ENCODE data around the gene TRIM40. TPM values are rescaled to one million over a fixed set of nuclear protein-coding genes. Genes with fewer than 3 reads are reported as not detected.

TRIM40 gene
- total and polyA plus RNA-seq, 2 of the 13 experiments (the other 11 are each of a cell fraction or from before 2014, with no cell fraction given): 0.58 TPM; not detected in 1

DNA sequence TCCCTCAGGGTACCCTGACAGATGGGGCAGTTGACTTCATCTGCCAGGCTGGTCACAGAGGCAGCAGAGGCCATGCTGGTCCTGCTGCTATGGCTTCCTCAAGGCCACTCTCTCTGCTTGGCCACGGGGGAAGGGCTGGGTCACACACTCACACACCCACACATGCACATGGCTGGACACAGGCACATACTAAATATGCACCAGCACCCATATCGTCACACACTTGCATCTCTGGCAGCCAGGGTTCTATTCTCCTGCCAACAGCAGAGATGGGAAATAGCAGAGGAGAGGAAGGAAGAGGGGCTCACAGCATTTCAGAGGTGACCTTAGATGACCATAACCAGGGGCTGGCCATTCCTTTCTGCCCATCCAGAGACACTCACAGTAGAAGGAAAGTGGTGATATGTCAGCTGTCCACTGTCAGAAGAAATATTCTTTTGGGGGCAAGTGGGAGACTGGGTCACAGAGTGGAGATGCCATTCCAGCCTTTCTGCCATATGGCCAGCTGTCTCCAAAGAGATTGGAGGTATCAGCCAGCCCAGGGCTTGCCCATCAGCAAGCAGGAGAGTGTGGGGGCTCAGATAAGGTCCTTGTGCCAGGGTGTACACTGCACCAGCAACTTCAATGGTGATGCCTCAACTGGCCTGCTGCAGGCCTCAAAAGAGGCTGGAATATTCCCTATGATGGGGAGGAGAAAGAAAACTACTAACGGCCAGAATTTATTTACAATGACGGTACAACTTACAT is 25.0 kb downstream of the TRIM40 start, which contains the start of gene TRIM10 (continued):
- TF ChIP-seq, protein P1, sequence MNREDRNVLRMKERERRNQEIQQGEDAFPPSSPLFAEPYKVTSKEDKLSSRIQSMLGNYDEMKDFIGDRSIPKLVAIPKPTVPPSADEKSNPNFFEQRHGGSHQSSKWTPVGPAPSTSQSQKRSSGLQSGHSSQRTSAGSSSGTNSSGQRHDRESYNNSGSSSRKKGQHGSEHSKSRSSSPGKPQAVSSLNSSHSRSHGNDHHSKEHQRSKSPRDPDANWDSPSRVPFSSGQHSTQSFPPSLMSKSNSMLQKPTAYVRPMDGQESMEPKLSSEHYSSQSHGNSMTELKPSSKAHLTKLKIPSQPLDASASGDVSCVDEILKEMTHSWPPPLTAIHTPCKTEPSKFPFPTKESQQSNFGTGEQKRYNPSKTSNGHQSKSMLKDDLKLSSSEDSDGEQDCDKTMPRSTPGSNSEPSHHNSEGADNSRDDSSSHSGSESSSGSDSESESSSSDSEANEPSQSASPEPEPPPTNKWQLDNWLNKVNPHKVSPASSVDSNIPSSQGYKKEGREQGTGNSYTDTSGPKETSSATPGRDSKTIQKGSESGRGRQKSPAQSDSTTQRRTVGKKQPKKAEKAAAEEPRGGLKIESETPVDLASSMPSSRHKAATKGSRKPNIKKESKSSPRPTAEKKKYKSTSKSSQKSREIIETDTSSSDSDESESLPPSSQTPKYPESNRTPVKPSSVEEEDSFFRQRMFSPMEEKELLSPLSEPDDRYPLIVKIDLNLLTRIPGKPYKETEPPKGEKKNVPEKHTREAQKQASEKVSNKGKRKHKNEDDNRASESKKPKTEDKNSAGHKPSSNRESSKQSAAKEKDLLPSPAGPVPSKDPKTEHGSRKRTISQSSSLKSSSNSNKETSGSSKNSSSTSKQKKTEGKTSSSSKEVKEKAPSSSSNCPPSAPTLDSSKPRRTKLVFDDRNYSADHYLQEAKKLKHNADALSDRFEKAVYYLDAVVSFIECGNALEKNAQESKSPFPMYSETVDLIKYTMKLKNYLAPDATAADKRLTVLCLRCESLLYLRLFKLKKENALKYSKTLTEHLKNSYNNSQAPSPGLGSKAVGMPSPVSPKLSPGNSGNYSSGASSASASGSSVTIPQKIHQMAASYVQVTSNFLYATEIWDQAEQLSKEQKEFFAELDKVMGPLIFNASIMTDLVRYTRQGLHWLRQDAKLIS (CRISPR knock-in tag; IDR thresholded peaks at IDR 0.05): no peak
- no peak for TF ChIP-seq KLF16 (CRISPR knock-in tag; IDR thresholded peaks at IDR 0.05)
- no peak for TF ChIP-seq NPAS2 (CRISPR knock-in tag; IDR thresholded peaks at IDR 0.05; ENCODE audit: borderline replicate concordance)
- TF ChIP-seq, protein P2, sequence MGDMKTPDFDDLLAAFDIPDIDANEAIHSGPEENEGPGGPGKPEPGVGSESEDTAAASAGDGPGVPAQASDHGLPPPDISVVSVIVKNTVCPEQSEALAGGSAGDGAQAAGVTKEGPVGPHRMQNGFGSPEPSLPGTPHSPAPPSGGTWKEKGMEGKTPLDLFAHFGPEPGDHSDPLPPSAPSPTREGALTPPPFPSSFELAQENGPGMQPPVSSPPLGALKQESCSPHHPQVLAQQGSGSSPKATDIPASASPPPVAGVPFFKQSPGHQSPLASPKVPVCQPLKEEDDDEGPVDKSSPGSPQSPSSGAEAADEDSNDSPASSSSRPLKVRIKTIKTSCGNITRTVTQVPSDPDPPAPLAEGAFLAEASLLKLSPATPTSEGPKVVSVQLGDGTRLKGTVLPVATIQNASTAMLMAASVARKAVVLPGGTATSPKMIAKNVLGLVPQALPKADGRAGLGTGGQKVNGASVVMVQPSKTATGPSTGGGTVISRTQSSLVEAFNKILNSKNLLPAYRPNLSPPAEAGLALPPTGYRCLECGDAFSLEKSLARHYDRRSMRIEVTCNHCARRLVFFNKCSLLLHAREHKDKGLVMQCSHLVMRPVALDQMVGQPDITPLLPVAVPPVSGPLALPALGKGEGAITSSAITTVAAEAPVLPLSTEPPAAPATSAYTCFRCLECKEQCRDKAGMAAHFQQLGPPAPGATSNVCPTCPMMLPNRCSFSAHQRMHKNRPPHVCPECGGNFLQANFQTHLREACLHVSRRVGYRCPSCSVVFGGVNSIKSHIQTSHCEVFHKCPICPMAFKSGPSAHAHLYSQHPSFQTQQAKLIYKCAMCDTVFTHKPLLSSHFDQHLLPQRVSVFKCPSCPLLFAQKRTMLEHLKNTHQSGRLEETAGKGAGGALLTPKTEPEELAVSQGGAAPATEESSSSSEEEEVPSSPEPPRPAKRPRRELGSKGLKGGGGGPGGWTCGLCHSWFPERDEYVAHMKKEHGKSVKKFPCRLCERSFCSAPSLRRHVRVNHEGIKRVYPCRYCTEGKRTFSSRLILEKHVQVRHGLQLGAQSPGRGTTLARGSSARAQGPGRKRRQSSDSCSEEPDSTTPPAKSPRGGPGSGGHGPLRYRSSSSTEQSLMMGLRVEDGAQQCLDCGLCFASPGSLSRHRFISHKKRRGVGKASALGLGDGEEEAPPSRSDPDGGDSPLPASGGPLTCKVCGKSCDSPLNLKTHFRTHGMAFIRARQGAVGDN (CRISPR knock-in tag; IDR thresholded peaks at IDR 0.05): 0 out of 2 replicates have a peak, but pooled peaks have one; percentile 40

Data from HepG2 (cell line).